Liver (tissue), 9 donors: ENCODE measurements around the gene GABRG2. TPM values are rescaled to one million over a fixed set of nuclear protein-coding genes. Genes with fewer than 3 reads are reported as not detected.
"Not testable (repeated sequence)": the region's sequence is repeated elsewhere in the genome, so short reads cannot be mapped to it uniquely, and the experiment has no call there.

Source experiments
- DNase-seq: peaks from one replicate; pipeline ENCODE4 v3.0.0-alpha.2; 2017; ENCODE audit warnings: low spot score
- H3K27ac ChIP-seq, 2 donors: one replicate each; pipeline ENCODE4 v1.7.0; 2013; ENCODE audit warnings: inconsistent platforms in 2 of 2, low read length in 2 of 2, control low read depth in 1 of 2, low read depth in 1 of 2, mild to moderate bottlenecking in 1 of 2
- H3K27me3 ChIP-seq, 4 donors: one replicate each; pipeline versions ENCODE4 v1.6.1 to v1.7.0; 2013; ENCODE audit warnings: low read length in 3 of 4, inconsistent platforms in 1 of 4, mild to moderate bottlenecking in 1 of 4, moderate library complexity in 1 of 4; ENCODE audit not compliant: control insufficient read depth in 4 of 4, insufficient read depth in 4 of 4
- H3K36me3 ChIP-seq, 4 donors: one replicate each; pipeline versions ENCODE4 v1.6.1 to v1.7.0; 2013; ENCODE audit warnings: low read length in 3 of 4, mild to moderate bottlenecking in 3 of 4, low read depth in 1 of 4, moderate library complexity in 1 of 4; ENCODE audit not compliant: control insufficient read depth in 4 of 4, insufficient read depth in 3 of 4
- H3K4me1 ChIP-seq, 4 donors: one replicate each; pipeline versions ENCODE4 v1.6.1 to v1.7.0; 2013; ENCODE audit warnings: low read length in 3 of 4, mild to moderate bottlenecking in 3 of 4, moderate library complexity in 1 of 4; ENCODE audit not compliant: control insufficient read depth in 4 of 4, insufficient read depth in 4 of 4
- H3K4me3 ChIP-seq, 3 donors: one replicate each; pipeline versions ENCODE4 v1.6.1 to v1.7.0; 2013; ENCODE audit warnings: low read length in 3 of 3, control low read depth in 1 of 3, low read depth in 1 of 3, mild to moderate bottlenecking in 1 of 3
- H3K9ac ChIP-seq, 2 donors: one replicate each; pipeline ENCODE4 v1.7.0; 2013; ENCODE audit warnings: low read length in 2 of 2, mild to moderate bottlenecking in 2 of 2, moderate library complexity in 2 of 2, control low read depth in 1 of 2, low read depth in 1 of 2
- H3K9me3 ChIP-seq, 4 donors: one replicate each; pipeline versions ENCODE4 v1.6.1 to v1.7.0; 2013; ENCODE audit warnings: low read length in 3 of 4; ENCODE audit not compliant: control insufficient read depth in 4 of 4
- ATF3 ChIP-seq: IDR thresholded peaks from 2 replicates; pipeline ENCODE4 v1.6.1; 2016; ENCODE audit warnings: antibody characterized with exemption
- CTCF ChIP-seq: fragments of 150-350 bp; IDR thresholded peaks from 2 replicates; pipeline ENCODE4 v1.5.1; 2017; ENCODE audit warnings: improper control_type of control experiment, low read depth, low read length; ENCODE audit not compliant: missing input control
- EGR1 ChIP-seq, 2 donors: IDR thresholded peaks; 2 replicates each; pipeline ENCODE4 v1.6.1; 2016 to 2018; ENCODE audit warnings: antibody characterized with exemption in 2 of 2, low read depth in 2 of 2
- FOXA2 ChIP-seq: IDR thresholded peaks from 2 replicates; pipeline ENCODE4 v1.6.1; 2016; ENCODE audit warnings: antibody characterized with exemption
- GABPA ChIP-seq, 2 donors: IDR thresholded peaks in 1 of 2; conservative IDR thresholded peaks in 1 of 2; 2 replicates each; pipeline ENCODE4 v1.6.1; 2016; ENCODE audit warnings: antibody characterized with exemption in 2 of 2, mild to moderate bottlenecking in 1 of 2, moderate library complexity in 1 of 2
- HNF4A ChIP-seq, 2 donors: conservative IDR thresholded peaks; 2 replicates each; pipeline ENCODE4 v1.6.1; 2016; ENCODE audit warnings: antibody characterized with exemption in 2 of 2, mild to moderate bottlenecking in 2 of 2
- HNF4G ChIP-seq: IDR thresholded peaks from 2 replicates; pipeline ENCODE4 v1.6.1; 2016; ENCODE audit warnings: antibody characterized with exemption
- JUND ChIP-seq, 2 donors: IDR thresholded peaks; 2 replicates each; pipeline ENCODE4 v1.6.1; 2016; ENCODE audit warnings: antibody characterized with exemption in 2 of 2
- MAX ChIP-seq: IDR thresholded peaks from 2 replicates; pipeline ENCODE4 v1.6.1; 2016; ENCODE audit warnings: antibody characterized with exemption
- RAD21 ChIP-seq, 2 donors: IDR thresholded peaks; 2 replicates each; pipeline ENCODE4 v1.6.1; 2016; ENCODE audit warnings: antibody characterized with exemption in 2 of 2, mild to moderate bottlenecking in 2 of 2
- REST ChIP-seq: IDR thresholded peaks from 2 replicates; pipeline ENCODE4 v1.6.1; 2016; ENCODE audit warnings: antibody characterized with exemption, mild to moderate bottlenecking
- RXRA ChIP-seq, 2 donors: IDR thresholded peaks; 2 replicates each; pipeline ENCODE4 v1.6.1; 2017 to 2018; ENCODE audit warnings: antibody characterized with exemption in 2 of 2, mild to moderate bottlenecking in 1 of 2
- SP1 ChIP-seq: IDR thresholded peaks from 2 replicates; pipeline ENCODE4 v1.6.1; 2018; ENCODE audit warnings: antibody characterized with exemption, mild to moderate bottlenecking
- TAF1 ChIP-seq: conservative IDR thresholded peaks from 2 replicates; pipeline ENCODE4 v1.6.1; 2016; ENCODE audit warnings: antibody characterized with exemption, mild to moderate bottlenecking
- YY1 ChIP-seq: IDR thresholded peaks from 2 replicates; pipeline ENCODE4 v1.6.1; 2016; ENCODE audit warnings: antibody characterized with exemption, mild to moderate bottlenecking
- WGBS: extraction: QIAGEN DNeasy Blood & Tissue Kit; methylation state at CpG from one replicate; pipeline ENCODE4 v1.1.7; 2013; 5-methylcytosine and 5-hydroxymethylcytosine counted together
- polyA plus RNA-seq, 2 donors: library from polyadenylated mRNA; stranded (reverse) in 1 of 2; unstranded in 1 of 2; fragments of 200-250 nt in 1 of 2; fragments of >200 nt in 1 of 2; fragmentation: Nextera tagmentation in 1 of 2; extraction: Ambion mirVana in 1 of 2; gene quantifications; one replicate each; pipeline versions ENCODE4 v1.2.1 to v1.2.3, GENCODE V29; 2013 to 2015
- total RNA-seq, 2 donors: library from RNA; depleted of rRNA; stranded (reverse); fragments of >200 nt; gene quantifications; one replicate each; pipeline ENCODE4 v1.2.3, GENCODE V29; 2014
- donor health status: healthy.
- donor health status: healthy.
- donor health status: healthy.
- donor health status: healthy.
- donor health status: healthy.

The GABRG2 gene
- total and polyA plus RNA-seq, 4 donors: under 0.01 TPM; not detected in 3

- Histone ChIP-seq H3K9me3 (no peaks in the 10 kb centered on the region), H3K4me3 (no peak overlapping the region), H3K4me1 (no peaks in the 10 kb centered on the region), H3K36me3 (no peaks in the 10 kb centered on the region), H3K27me3 (no peaks in the 10 kb centered on the region), H3K27ac (no peak overlapping the region), H3K9ac (no peak overlapping the region)
- no peak for TF ChIP-seq ATF3
- no peak for TF ChIP-seq GABPA (IDR thresholded peaks at IDR 0.05 in 1 of 2, conservative IDR thresholded peaks at IDR 0.05 in 1 of 2)
- no peak for TF ChIP-seq EGR1 (IDR thresholded peaks at IDR 0.05; ENCODE audit: low read depth in 2 of 2)
- TF ChIP-seq MAX: no peak
- TF ChIP-seq HNF4G: no peak
- no peak for TF ChIP-seq JUND (IDR thresholded peaks at IDR 0.05)
- no peak for TF ChIP-seq CTCF
- no peak for TF ChIP-seq REST
- no peak for TF ChIP-seq SP1
- no peak for TF ChIP-seq YY1
- TF ChIP-seq HNF4A (conservative IDR thresholded peaks at IDR 0.05): no peak
- no peak for TF ChIP-seq RXRA (IDR thresholded peaks at IDR 0.05)
- TF ChIP-seq FOXA2: no peak
- no peak for TF ChIP-seq TAF1
- TF ChIP-seq RAD21 (IDR thresholded peaks at IDR 0.05): no peak
- WGBS: 40% methylated on average over 1 of the region's 1 CpG
- DNase-seq: no peak
Measured at GRCh38 chr5:162047279-162047678, 20.3 kb upstream of the GABRG2 start.

- no peak overlapping the region for H3K27ac ChIP-seq
- TF ChIP-seq SP1 (no peak), ATF3 (no peak), MAX (no peak)
- H3K4me1 ChIP-seq: no peaks in the 10 kb centered on the region
- H3K27me3 ChIP-seq: no peaks in the 10 kb centered on the region
- H3K36me3 ChIP-seq: no peaks in the 10 kb centered on the region
- no peak overlapping the region for H3K4me3 ChIP-seq
- no peak for DNase-seq
- H3K9ac ChIP-seq: no peak overlapping the region
- 57% methylated on average over 3 of the region's 3 CpGs for WGBS
- no peaks in the 10 kb centered on the region for H3K9me3 ChIP-seq
Measured at GRCh38 chr5:162052676-162053075, 14.9 kb upstream of the GABRG2 start.

GRCh38 chr5:162055095-162055494, 12.5 kb upstream of the GABRG2 start:
- H3K27me3 ChIP-seq, H3K36me3 ChIP-seq, H3K4me1 ChIP-seq, H3K27ac ChIP-seq, H3K9ac ChIP-seq, H3K4me3 ChIP-seq, DNase-seq, H3K9me3 ChIP-seq: not testable (repeated sequence)
- WGBS: 83% methylated on average over 4 of the region's 4 CpGs
